Neural progenitor cell (in vitro differentiated cells): ENCODE results near the gene PROB1.

Source experiments
- EZH2 ChIP-seq: fragments of 200-600 bp; sonication (generic); IDR thresholded peaks from 2 replicates; pipeline ENCODE4 v1.6.1; 2017; ENCODE audit warnings: antibody characterized with exemption, mild to moderate bottlenecking, moderate library complexity
- EZH2phosphoT487 ChIP-seq: fragments of 200-600 bp; sonication (generic); IDR thresholded peaks from 2 replicates; pipeline ENCODE4 v1.6.1; 2017; ENCODE audit warnings: antibody characterized with exemption
- TF ChIP-seq, protein P1 (sequence below): fragments of 200-600 bp; sonication (generic); IDR thresholded peaks from 2 replicates; pipeline ENCODE4 v1.5.1; 2017; ENCODE audit warnings: antibody characterized with exemption, mild to moderate bottlenecking

DNA sequence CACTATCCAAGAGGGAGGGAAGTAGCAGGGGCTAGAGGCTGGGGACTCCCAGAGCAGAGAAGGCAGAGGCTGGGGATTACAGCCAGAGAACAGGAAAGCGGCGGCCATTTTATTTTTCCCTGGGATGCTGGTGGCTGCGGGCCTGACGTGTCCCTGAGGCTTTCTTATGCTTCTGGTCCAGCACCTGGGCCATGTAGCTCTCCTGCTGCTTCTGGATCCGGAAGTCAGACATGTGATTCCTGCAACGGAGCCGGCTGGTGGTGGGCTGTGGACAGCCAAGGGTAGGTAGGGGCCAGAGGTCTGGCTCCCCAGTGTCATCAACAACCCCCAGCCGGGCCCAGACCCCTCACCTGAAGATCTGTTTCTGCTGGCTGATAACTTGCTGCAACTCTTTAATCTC is 1.8 kb upstream of the PROB1 start:
- TF ChIP-seq, protein P1, sequence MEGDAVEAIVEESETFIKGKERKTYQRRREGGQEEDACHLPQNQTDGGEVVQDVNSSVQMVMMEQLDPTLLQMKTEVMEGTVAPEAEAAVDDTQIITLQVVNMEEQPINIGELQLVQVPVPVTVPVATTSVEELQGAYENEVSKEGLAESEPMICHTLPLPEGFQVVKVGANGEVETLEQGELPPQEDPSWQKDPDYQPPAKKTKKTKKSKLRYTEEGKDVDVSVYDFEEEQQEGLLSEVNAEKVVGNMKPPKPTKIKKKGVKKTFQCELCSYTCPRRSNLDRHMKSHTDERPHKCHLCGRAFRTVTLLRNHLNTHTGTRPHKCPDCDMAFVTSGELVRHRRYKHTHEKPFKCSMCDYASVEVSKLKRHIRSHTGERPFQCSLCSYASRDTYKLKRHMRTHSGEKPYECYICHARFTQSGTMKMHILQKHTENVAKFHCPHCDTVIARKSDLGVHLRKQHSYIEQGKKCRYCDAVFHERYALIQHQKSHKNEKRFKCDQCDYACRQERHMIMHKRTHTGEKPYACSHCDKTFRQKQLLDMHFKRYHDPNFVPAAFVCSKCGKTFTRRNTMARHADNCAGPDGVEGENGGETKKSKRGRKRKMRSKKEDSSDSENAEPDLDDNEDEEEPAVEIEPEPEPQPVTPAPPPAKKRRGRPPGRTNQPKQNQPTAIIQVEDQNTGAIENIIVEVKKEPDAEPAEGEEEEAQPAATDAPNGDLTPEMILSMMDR, result no peak
- TF ChIP-seq EZH2, result no peak
- TF ChIP-seq EZH2phosphoT487, result no peak
